ENCODE data around the gene TTC16. TPM values are rescaled to one million over a fixed set of nuclear protein-coding genes. Genes with fewer than 3 reads are reported as not detected.

The TTC16 gene
- total and polyA plus RNA-seq, 8 donors = 0.02 to 0.09 (median 0.03) TPM; not detected in 4

GRCh38 chr9:127767410-127767809 is 51.5 kb downstream of the TTC16 start:
- Histone ChIP-seq H3K4me1 (peaks cover 0 to 8% (median 4%) of the 10 kb centered on the region in 3 donors), H3K36me3 (no peaks in the 10 kb centered on the region), H3K4me3 (no peak overlapping the region), H3K9me3 (no peaks in the 10 kb centered on the region), H3K27me3 (no peaks in the 10 kb centered on the region), H3K27ac (no peak overlapping the region)
- DNase-seq = no peak
- no peak for ATAC-seq
- no peak for FAIRE-seq
- WGBS, 2 donors = 63 to 82% methylated on average over 3 of the region's 3 CpGs
- TF ChIP-seq, protein P1, sequence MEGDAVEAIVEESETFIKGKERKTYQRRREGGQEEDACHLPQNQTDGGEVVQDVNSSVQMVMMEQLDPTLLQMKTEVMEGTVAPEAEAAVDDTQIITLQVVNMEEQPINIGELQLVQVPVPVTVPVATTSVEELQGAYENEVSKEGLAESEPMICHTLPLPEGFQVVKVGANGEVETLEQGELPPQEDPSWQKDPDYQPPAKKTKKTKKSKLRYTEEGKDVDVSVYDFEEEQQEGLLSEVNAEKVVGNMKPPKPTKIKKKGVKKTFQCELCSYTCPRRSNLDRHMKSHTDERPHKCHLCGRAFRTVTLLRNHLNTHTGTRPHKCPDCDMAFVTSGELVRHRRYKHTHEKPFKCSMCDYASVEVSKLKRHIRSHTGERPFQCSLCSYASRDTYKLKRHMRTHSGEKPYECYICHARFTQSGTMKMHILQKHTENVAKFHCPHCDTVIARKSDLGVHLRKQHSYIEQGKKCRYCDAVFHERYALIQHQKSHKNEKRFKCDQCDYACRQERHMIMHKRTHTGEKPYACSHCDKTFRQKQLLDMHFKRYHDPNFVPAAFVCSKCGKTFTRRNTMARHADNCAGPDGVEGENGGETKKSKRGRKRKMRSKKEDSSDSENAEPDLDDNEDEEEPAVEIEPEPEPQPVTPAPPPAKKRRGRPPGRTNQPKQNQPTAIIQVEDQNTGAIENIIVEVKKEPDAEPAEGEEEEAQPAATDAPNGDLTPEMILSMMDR (IDR thresholded peaks at IDR 0.05) = no peak
- intact Hi-C loops (cut with DNase I) = no loop called here

- Histone ChIP-seq H3K27ac (no peak overlapping the region), H3K4me3 (no peak overlapping the region), H3K27me3 (no peaks in the 10 kb centered on the region), H3K36me3 (no peaks in the 10 kb centered on the region), H3K9me3 (no peaks in the 10 kb centered on the region), H3K4me1 (peaks cover 0 to 8% (median 4%) of the 10 kb centered on the region in 3 donors)
- FAIRE-seq (no peak), ATAC-seq (no peak), DNase-seq (peak in 1 of 6 donors; percentile 55)
- TF ChIP-seq, protein P1 (IDR thresholded peaks at IDR 0.05) = no peak
- WGBS, 2 donors = 44 to 51% methylated on average over 13 of the region's 13 CpGs
- intact Hi-C loops (cut with DNase I) = no loop called here
Observed at GRCh38 chr9:127767909-127768331, 52.0 kb downstream of the TTC16 start.

DNA sequence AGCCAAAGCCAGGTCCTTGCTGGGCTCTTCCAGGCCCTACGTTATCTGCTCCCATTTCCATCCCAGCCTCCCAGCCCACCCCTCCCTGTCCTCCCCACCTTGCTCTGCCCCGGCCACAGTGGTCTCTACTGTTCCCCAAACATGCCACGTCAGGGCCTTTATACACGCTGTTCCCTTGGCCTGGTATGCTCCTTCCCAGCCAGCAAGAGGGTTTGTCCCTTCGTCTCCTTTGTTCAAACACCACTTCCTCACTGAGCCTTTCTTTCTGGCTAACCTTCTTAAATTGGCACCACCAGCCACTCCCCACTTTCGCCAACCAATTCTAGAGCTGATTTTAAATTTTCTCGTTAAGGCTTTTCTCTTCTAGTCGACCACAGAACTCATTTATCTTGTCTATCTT is 52.8 kb downstream of the TTC16 start:
- 76 to 77% methylated on average over 8 of the region's 8 CpGs for WGBS, 2 donors
- no peak for ATAC-seq
- H3K4me3 ChIP-seq = no peak overlapping the region
- H3K27me3 ChIP-seq = no peaks in the 10 kb centered on the region
- no peak for DNase-seq
- no peak for FAIRE-seq
- H3K36me3 ChIP-seq = no peaks in the 10 kb centered on the region
- intact Hi-C loops (cut with DNase I) = no loop called here
- H3K4me1 ChIP-seq = peaks cover 0 to 8% (median 4%) of the 10 kb centered on the region in 3 donors
- H3K9me3 ChIP-seq = no peaks in the 10 kb centered on the region
- TF ChIP-seq, protein P1 (IDR thresholded peaks at IDR 0.05) = no peak
- H3K27ac ChIP-seq = no peak overlapping the region

DNA sequence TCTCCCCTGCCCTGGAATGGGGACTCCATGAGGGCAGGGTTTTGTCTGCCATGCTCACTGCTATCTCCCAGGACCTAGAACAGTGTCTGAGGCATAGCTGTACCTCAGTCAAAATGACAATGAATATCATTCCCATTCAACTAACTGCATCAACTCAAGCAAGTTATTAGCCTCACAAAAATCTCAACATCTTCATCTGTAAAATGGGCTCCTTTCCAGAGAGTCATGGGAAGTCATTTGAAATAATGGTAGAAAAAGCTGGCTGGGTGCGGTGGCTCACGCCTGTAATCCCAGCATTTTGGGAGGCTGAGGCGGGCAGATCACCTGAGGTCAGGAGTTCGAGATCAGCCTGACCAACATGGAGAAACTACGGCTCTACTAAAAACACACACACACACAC is 53.2 kb downstream of the TTC16 start:
- no peak for FAIRE-seq
- TF ChIP-seq, protein P1 (IDR thresholded peaks at IDR 0.05) = no peak

DNA sequence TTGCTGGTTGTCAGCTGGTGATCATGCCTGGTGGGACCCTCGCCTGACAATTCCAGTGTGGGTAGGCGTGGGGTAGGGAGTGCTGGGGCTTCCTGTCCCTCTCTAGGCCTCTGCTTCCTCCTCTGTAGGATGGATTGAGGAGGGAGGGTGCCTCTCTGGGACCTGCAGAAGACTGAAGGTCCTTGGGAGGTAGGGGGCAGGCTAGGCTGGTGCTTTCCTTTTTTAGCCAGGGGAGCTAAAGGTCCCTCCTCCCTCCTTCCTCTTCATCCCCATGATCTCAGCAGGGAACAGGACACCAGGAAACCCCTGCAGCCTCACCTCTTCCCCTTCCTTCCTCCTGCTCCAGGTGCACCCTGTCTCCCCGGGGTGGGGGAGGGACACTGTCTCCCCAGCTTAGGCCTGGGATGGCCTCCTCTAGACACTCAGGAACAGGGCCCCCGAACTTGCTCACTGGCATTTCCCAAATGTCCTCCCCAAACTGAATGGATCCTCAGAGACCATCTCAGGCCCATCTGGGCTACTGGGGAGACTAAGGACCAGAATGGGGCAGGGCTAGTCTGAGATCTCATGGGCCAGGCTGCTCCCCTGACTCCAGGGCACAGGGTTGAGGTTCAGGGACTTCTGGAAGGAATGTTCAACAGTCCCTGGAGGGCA is 54.2 kb downstream of the TTC16 start:
- intact Hi-C loops (cut with DNase I) = no loop called here
- Histone ChIP-seq H3K4me3 (peak overlapping the region in 1 of 4 donors; percentile 51), H3K36me3 (no peaks in the 10 kb centered on the region), H3K4me1 (peaks cover 0 to 8% (median 4%) of the 10 kb centered on the region in 3 donors), H3K9me3 (no peaks in the 10 kb centered on the region), H3K27me3 (no peaks in the 10 kb centered on the region), H3K27ac (no peak overlapping the region)
- DNase-seq (no peak), ATAC-seq (no peak), FAIRE-seq (no peak)
- 74 to 79% methylated on average over 4 of the region's 4 CpGs for whole genome bisulfite sequencing, 2 donors
- TF ChIP-seq, protein P1 (IDR thresholded peaks at IDR 0.05) = no peak

More for the DNA sequence above, 53.2 kb downstream of the TTC16 start:
- Histone ChIP-seq H3K4me3 (no peak overlapping the region), H3K9me3 (no peaks in the 10 kb centered on the region), H3K36me3 (no peaks in the 10 kb centered on the region), H3K27ac (no peak overlapping the region), H3K27me3 (no peaks in the 10 kb centered on the region), H3K4me1 (peaks cover 0 to 8% (median 4%) of the 10 kb centered on the region in 3 donors)
- WGBS, 2 donors = 89 to 90% methylated on average over 5 of the region's 5 CpGs
- intact Hi-C loops (cut with DNase I) = no loop called here
- no peak for DNase-seq
- ATAC-seq = no peak
